Fibroblast of villous mesenchyme (primary cell): Measurements from ENCODE around the gene FCHO2. TPM values are rescaled to one million over a fixed set of nuclear protein-coding genes. Genes with fewer than 3 reads are reported as not detected.
"Not testable (repeated sequence)": the region's sequence is repeated elsewhere in the genome, so short reads cannot be mapped to it uniquely, and the experiment has no call there.

ENCODE experiments used
- DNase-seq: peaks from one replicate; pipeline ENCODE4 v3.0.0-alpha.2; 2010; ENCODE audit warnings: low read depth
- H3K4me3 ChIP-seq: 2 replicates; pipeline ENCODE4 v1.5.1; 2011; ENCODE audit warnings: low read depth, mild to moderate bottlenecking, low read length
- total RNA-seq: library from RNA; depleted of rRNA; stranded (reverse); fragments of >200 nt; gene quantifications from 2 replicates; pipeline ENCODE4 v1.2.3, GENCODE V29; 2012
- TF ChIP-seq, protein P1 (sequence below): IDR thresholded peaks from 2 replicates; pipeline ENCODE4 v1.5.1; 2012; ENCODE audit warnings: low read depth, mild to moderate bottlenecking, low read length; ENCODE audit not compliant: insufficient read depth

The FCHO2 gene
- total RNA-seq, 1 donor, result 16.8 TPM

DNA sequence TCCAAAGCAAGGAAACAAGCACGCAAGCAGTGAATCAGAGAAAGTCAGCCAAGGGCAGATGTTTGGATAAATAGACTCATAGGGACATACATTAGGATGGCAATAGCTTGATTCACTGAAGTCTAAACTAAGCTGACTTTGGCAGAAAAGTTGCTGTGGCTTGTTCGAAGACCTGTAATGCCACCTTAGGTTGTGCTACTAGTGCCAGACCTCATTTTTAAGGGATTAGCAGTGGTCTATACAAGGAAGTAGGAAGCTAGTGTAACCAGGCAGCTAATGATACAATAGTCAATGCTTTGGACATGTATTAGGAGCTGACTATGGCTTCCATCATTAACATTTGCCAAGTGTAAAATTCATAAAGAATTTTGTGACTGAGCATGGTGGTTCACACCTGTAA, 63.1 kb downstream of the FCHO2 start:
- no peak overlapping the region for H3K4me3 ChIP-seq
- TF ChIP-seq, protein P1, sequence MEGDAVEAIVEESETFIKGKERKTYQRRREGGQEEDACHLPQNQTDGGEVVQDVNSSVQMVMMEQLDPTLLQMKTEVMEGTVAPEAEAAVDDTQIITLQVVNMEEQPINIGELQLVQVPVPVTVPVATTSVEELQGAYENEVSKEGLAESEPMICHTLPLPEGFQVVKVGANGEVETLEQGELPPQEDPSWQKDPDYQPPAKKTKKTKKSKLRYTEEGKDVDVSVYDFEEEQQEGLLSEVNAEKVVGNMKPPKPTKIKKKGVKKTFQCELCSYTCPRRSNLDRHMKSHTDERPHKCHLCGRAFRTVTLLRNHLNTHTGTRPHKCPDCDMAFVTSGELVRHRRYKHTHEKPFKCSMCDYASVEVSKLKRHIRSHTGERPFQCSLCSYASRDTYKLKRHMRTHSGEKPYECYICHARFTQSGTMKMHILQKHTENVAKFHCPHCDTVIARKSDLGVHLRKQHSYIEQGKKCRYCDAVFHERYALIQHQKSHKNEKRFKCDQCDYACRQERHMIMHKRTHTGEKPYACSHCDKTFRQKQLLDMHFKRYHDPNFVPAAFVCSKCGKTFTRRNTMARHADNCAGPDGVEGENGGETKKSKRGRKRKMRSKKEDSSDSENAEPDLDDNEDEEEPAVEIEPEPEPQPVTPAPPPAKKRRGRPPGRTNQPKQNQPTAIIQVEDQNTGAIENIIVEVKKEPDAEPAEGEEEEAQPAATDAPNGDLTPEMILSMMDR, result no peak
- DNase-seq, result no peak

DNA sequence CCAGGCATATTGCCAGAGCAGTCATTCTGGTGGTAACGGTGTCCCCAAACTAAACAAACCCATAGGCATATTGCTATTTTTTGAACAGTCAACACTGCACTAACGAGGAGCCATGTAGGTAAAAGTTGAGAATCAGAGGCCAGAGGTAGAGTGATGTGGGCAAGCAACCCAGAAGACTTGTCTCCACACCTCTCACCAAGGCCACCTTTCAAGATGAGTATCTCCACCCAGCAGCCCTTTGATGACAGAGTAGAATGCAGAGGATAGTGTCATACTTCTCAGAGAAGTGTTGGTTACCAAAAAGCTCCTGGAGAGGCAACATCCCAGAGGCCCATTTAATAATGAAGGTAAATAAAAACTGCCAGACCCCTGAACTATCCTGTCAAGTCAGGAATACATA, 63.9 kb downstream of the FCHO2 start:
- TF ChIP-seq, protein P1, result no peak
- no peak for DNase-seq
- no peak overlapping the region for H3K4me3 ChIP-seq

DNA sequence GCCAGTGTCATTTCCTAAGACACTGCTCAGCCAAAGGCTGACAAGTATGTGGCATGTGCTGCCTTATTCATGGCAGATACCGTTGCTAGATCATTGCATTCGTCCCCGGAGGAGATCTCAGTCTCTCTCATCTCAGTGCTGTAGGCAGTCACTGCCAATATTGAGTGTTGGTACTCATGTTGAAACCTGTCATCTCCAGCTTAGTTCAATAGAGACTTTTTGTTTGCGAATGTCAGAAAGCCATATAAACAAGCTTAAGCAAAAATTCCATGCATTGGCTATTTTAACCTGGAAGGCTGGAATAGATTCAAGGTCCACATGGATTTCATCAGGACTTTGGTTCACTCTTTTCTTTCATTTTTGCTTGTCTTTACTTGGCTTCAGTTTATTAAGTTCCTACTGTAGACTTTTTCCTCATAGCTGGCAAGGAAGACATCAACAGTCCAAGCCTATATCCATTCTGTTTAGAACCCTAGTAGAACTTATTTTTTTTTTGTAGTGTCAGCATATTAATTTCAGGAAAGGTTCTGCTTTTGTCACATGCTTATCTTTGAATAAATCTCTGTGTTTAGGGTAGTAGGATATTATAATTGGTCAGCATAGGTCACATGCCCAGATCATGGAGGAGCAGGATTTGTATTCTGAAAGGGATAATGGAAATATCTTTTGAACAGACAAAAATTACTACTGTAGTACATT, 66.8 kb downstream of the FCHO2 start:
- TF ChIP-seq, protein P1, result no peak
- DNase-seq, result no peak
- no peak overlapping the region for H3K4me3 ChIP-seq

DNA sequence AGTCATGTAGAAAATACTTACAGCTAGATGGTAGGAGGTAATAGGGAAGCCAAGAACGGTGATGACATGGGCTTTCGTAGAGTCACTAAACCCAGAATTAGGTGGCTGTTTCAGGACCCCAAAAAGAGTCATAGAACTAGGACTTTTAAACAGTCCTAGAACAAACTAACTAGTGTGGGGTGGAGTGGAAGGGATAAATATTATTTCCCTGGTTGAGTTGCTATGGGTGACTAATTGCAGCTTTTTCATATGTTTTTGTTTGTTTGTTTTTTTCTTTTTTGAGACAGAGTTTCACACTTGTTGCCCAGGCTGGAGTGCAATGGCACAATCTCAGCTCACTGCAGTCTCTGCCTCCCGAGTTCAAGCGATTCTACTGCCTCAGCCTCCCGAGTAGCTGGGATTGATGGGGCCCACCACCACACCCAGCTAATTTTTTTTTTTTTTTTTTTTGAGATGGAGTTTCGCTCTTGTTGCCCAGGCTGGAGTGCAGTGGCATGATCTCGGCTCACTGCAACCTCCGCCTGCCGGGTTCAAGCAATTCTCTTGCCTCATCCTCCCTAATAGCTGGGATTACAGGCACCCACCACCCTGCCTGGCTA, 69.2 kb downstream of the FCHO2 start:
- not testable (repeated sequence) for H3K4me3 ChIP-seq, DNase-seq

DNA sequence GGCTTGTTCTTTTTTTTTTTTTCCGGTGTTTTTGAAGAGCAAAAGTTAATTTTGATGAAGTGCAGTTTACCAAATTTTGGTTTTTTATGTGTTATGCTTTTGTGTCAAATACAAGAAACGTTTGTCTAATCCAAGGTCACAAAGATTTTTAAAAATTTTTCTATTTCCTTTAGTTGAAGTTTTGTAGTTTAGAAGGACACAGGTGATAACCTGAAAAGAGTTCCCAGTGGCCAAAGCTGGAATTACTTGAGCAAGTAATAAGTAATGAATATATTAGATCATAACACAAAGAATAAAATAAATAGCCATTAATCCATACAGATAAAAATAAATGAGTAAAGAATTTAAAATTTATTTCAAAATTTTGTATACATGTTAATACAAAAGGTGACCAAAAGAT, 71.5 kb downstream of the FCHO2 start:
- TF ChIP-seq, protein P1, result no peak
- no peak overlapping the region for H3K4me3 ChIP-seq
- no peak for DNase-seq

DNA sequence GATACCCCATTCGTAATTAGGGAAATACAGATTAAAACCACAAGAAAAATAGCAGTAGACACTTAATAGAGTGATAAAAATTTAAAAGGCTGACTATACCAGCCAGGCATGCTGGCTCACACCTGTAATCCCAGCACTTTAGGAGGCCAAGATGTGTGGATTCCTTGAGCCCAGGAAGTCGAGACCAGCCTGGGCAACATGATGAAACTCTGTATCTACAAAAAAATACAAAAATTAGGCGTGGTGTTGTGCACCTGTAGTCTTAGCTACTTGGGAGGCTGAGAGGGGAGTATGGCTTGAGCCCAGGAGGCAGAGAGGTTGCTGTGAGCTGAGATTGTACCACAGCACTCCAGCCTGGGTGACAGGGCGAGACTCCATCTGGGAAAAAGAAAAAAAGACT, 72.0 kb downstream of the FCHO2 start:
- DNase-seq, result no peak
- TF ChIP-seq, protein P1, result no peak
- no peak overlapping the region for H3K4me3 ChIP-seq

DNA sequence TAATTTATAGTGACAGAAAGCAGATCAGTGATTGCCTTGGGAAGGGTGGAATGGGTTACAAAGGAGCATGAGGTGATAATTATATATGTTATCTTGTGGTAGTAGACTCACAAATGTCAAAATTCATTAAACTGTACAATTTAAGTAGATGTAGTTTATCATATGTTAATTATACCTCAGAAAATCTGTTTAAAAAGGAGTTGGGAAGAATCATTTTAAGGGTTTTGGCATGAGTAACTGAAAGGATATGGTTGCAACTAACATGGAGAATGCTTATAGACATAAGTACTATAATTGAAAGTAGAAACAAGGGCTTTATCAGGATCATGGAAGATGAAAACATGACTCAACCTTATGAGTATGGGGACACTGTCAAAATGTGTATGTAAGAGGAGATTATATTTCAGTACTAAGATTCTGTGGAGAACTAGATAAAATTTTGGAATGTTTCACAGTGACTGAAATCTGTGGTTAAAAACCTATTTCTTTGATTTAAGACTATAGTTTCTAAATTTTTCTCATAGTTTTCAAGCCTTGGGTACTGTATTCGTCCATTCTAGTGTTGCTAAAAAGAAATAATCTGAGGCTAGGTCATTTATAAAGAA, 73.3 kb downstream of the FCHO2 start:
- no peak overlapping the region for H3K4me3 ChIP-seq
- TF ChIP-seq, protein P1, result no peak
- no peak for DNase-seq
